K562 (cell line): ENCODE measurements around the gene BCAS4. TPM values are rescaled to one million over a fixed set of nuclear protein-coding genes. Genes with fewer than 3 reads are reported as not detected.

ENCODE experiments used
- ATAC-seq: fragments of 200-7000 bp; cut with Tn5 transposase; 3 replicates; pipeline ENCODE4 v1.9.1; 2020; ENCODE audit warnings: moderate library complexity
- BruUV-seq: library from RNA; stranded (reverse); fragments of 400-500 nt; replicated peaks from 2 replicates; lab custom pipeline; 2021; lab: Mats Ljungman, UMichigan
- CTCF ChIA-PET: fragments of 300-600 bp; formaldehyde crosslinking; extraction: SDS; loops from one replicate; lab custom pipeline; 2021; ENCODE audit warnings: low intra/inter-chr PET ratio; lab: Yijun Ruan, JAX
- POLR2A ChIA-PET: fragments of 300-600, 350-650 bp; sonication (Branson Sonifier 250); formaldehyde crosslinking; extraction: SDS; loops from one replicate; lab custom pipeline; 2021; ENCODE audit warnings: antibody characterized with exemption, inconsistent platforms; lab: Yijun Ruan, JAX
- DNase-seq, 4 experiments: peaks; one replicate each; pipeline versions ENCODE4 v3.0.0 to v3.0.0-alpha.2; 2011 to 2018; ENCODE audit warnings: low spot score in 3 of 4, mixed read lengths in 3 of 4; ENCODE audit errors: extremely low read depth in 1 of 4
- FAIRE-seq: peaks from 2 replicates; lab custom pipeline; 2011; peaks lifted over from hg19 to GRCh38; lab: Jason Lieb, UNC
- H2AFZ ChIP-seq: 2 replicates; pipeline ENCODE4 v1.6.0; 2011; ENCODE audit warnings: low read depth, low read length, control low read depth, inconsistent platforms
- H3K27ac ChIP-seq: fragments of 200-600 bp; 3 replicates; pipeline ENCODE4 v1.8.0; 2011; ENCODE audit warnings: low read depth, mild to moderate bottlenecking, control low read depth, inconsistent platforms, low read length, moderate library complexity, mixed read lengths; ENCODE audit errors: extremely low read depth
- H3K27me3 ChIP-seq, 2 experiments: fragments of 300-600 bp in 1 of 2; 2 replicates in 1 of 2; 3 replicates in 1 of 2; pipeline versions ENCODE4 v1.6.0 to v1.8.0; 2011; ENCODE audit warnings: inconsistent platforms in 2 of 2, low read length in 2 of 2, mild to moderate bottlenecking in 1 of 2, mixed read lengths in 1 of 2, moderate library complexity in 1 of 2; ENCODE audit not compliant: control insufficient read depth in 2 of 2, insufficient read depth in 2 of 2
- H3K36me3 ChIP-seq: fragments of 300-600 bp; 3 replicates; pipeline ENCODE4 v1.8.0; 2011; ENCODE audit warnings: mild to moderate bottlenecking, low read length, inconsistent platforms; ENCODE audit not compliant: control insufficient read depth, insufficient read depth
- H3K4me1 ChIP-seq, 2 experiments: fragments of 200-600 bp in 1 of 2; replicated peaks in 1 of 2; 2 replicates in 1 of 2; 3 replicates in 1 of 2; pipeline versions ENCODE4 v1.5.1 to v1.8.0; 2011; ENCODE audit warnings: inconsistent platforms in 2 of 2, low read length in 2 of 2, mild to moderate bottlenecking in 1 of 2, mixed read lengths in 1 of 2, moderate library complexity in 1 of 2; ENCODE audit not compliant: control insufficient read depth in 2 of 2, insufficient read depth in 2 of 2
- H3K4me2 ChIP-seq: 2 replicates; pipeline ENCODE4 v1.6.1; 2011; ENCODE audit warnings: low read length, control low read depth, inconsistent platforms, mixed read lengths; ENCODE audit not compliant: insufficient read depth
- H3K4me3 ChIP-seq: fragments of 200-600 bp; sonication (generic), shearing (Covaris generic); 2 replicates; pipeline ENCODE4 v1.5.1; 2016; ENCODE audit warnings: control low read depth, inconsistent platforms
- H3K79me2 ChIP-seq: fragments of 200-600 bp; 3 replicates; pipeline ENCODE4 v1.8.0; 2011; ENCODE audit warnings: low read length, inconsistent platforms; ENCODE audit not compliant: control insufficient read depth, insufficient read depth
- H3K9ac ChIP-seq, 2 experiments: 2 replicates each; pipeline versions ENCODE4 v1.6.0 to v1.6.1; 2011; ENCODE audit warnings: low read depth in 2 of 2, low read length in 2 of 2, control low read depth in 1 of 2, inconsistent platforms in 1 of 2, mild to moderate bottlenecking in 1 of 2, mixed read lengths in 1 of 2; ENCODE audit not compliant: insufficient read depth in 1 of 2
- H3K9me1 ChIP-seq: one replicate; pipeline ENCODE4 v1.6.0; 2011; ENCODE audit warnings: inconsistent platforms, mild to moderate bottlenecking, low read length, moderate library complexity; ENCODE audit not compliant: control insufficient read depth, insufficient read depth
- H3K9me3 ChIP-seq: replicated peaks from 2 replicates; pipeline ENCODE4 v1.5.1; 2011; ENCODE audit warnings: low read depth, low read length, inconsistent platforms; ENCODE audit not compliant: control insufficient read depth, insufficient read depth
- H4K20me1 ChIP-seq: replicated peaks from 2 replicates; pipeline ENCODE4 v1.6.1; 2011; ENCODE audit warnings: low read length, inconsistent platforms, mixed read lengths; ENCODE audit not compliant: control insufficient read depth, insufficient read depth
- CEBPG ChIP-seq, 3 experiments: fragments of 200-800 bp in 1 of 3; sonication (Bioruptor generic) in 1 of 3; sonication (generic) in 1 of 3; formaldehyde crosslinking in 1 of 3; IDR thresholded peaks in 2 of 3; conservative IDR thresholded peaks in 1 of 3; 2 replicates each; pipeline versions ENCODE4 v1.6.1 to v1.8.0; 2016 to 2022; ENCODE audit warnings: missing compliant biosample characterization in 2 of 3, missing genetic modification characterization in 2 of 3, mild to moderate bottlenecking in 1 of 3, missing genetic modification reagents in 1 of 3
- ETV5 ChIP-seq: sonication (generic); formaldehyde crosslinking; IDR thresholded peaks from 2 replicates; pipeline ENCODE4 v1.4.0; 2020; ENCODE audit warnings: low read depth, mild to moderate bottlenecking, missing genetic modification reagents
- HDAC6 ChIP-seq: IDR thresholded peaks from 2 replicates; pipeline ENCODE4 v1.6.1; 2012; ENCODE audit warnings: low read depth, mild to moderate bottlenecking, control low read depth, inconsistent platforms, low read length, moderate library complexity
- HSF4 ChIP-seq: fragments of 250-450 bp; sonication (Bioruptor Pico); IDR thresholded peaks from 2 replicates; pipeline ENCODE4 v2.1.2; 2022; ENCODE audit warnings: mild to moderate bottlenecking, moderate library complexity, borderline replicate concordance
- KDM5B ChIP-seq: fragments of 200-600 bp; sonication (generic); IDR thresholded peaks from 2 replicates; pipeline ENCODE4 v1.6.1; 2012; ENCODE audit warnings: low read depth, mild to moderate bottlenecking, moderate library complexity, low read length, control low read depth, inconsistent platforms; ENCODE audit not compliant: insufficient replicate concordance
- ZBTB17 ChIP-seq: fragments of 450-650 bp; formaldehyde crosslinking; IDR thresholded peaks from 2 replicates; pipeline ENCODE4 v1.4.0; 2020; ENCODE audit warnings: mild to moderate bottlenecking
- ZNF586 ChIP-seq: fragments of 450-650 bp; formaldehyde crosslinking; conservative IDR thresholded peaks from 2 replicates; pipeline ENCODE4 v1.4.0; 2020; ENCODE audit warnings: mild to moderate bottlenecking, moderate library complexity
- WGBS: fragments of 100-300 bp; shearing (Covaris generic); methylation state at CpG from one replicate; pipeline ENCODE4 v1.1.6; 2016; ENCODE audit warnings: low coverage, mixed read lengths; ENCODE audit not compliant: insufficient coverage; ENCODE audit errors: missing lambda C conversion rate; 5-methylcytosine and 5-hydroxymethylcytosine counted together
- in situ Hi-C: fragments of 300-500 bp; cut with MboI; formaldehyde crosslinking; loops from 4 replicates; pipeline ENCODE4 v1.15.0; 2018; ENCODE audit warnings: inconsistent platforms, mixed read lengths
- intact Hi-C: fragments of 100-400 bp; cut with micrococcal nuclease; formaldehyde crosslinking; loops from 2 replicates; pipeline ENCODE4 v1.14.2; 2022
- polyA plus RNA-seq, 8 experiments: library from polyadenylated mRNA; depleted of rRNA in 4 of 8; stranded (reverse) in 5 of 8; unstranded in 3 of 8; fragments of >200 nt; fragmentation: Nextera tagmentation in 2 of 8; fragmentation: Illumina TruSeq in 1 of 8; extraction: Ambion mirVana in 2 of 8; extraction: Trizol in 1 of 8; gene quantifications; 2 replicates each; pipeline versions ENCODE4 v1.2.1 to v1.2.3, GENCODE V29; 2011 to 2014; ENCODE audit warnings: inconsistent platforms in 1 of 8, missing spikeins in 1 of 8
- total RNA-seq, 7 experiments: library from RNA; depleted of rRNA in 6 of 7; stranded (reverse); fragments of >200 nt in 6 of 7; fragmentation: Illumina TruSeq in 2 of 7; extraction: Trizol in 2 of 7; gene quantifications; 2 replicates each; pipeline versions ENCODE4 v1.2.1 to v1.2.3, GENCODE V29; 2011 to 2021; ENCODE audit warnings: low replicate concordance in 1 of 7
- TF ChIP-seq, protein P1 (sequence below): sonication (generic); formaldehyde crosslinking; IDR thresholded peaks from 2 replicates; pipeline ENCODE4 v1.9.0; 2022; ENCODE audit warnings: mild to moderate bottlenecking, missing genetic modification reagents

BCAS4 gene
- total and polyA plus RNA-seq, 9 of the 15 experiments (the other 6 are each of a cell fraction or from before 2014, with no cell fraction given), result 0.15 to 2.3 (median 0.47) TPM

DNA sequence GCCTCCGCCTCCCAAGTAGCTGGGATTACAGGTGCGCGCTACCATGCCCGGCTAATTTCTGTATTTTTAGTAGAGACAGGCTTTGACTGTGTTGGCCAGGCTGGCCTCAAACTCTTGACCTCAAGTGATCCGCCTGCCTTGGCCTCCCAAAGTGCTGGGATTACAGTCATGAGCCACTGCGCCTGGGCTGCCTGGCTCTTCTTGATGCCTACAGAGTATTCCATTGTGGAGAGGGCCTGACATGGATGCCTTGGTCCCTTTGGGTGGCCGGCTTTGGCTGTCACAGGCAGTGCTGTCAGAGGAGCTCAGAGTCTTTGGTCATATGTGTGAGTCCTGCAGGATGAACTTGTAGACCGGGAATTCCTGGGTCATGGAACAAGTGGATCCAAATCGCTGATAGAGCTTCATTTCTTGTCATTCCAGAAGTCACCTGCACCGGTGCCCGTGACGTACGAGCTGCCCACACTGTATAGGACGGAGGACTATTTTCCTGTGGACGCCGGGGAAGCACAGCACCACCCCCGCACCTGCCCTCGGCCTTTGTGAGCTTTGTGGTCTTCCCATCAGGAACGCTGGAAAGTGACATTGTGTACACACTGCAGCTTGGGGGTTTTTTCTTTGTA, 81.3 kb downstream of the BCAS4 start:
- Histone ChIP-seq H3K79me2 (no peaks in the 10 kb centered on the region), H3K4me1 (peaks cover 0 to 2% of the 10 kb centered on the region in 2 experiments; a peak in 2 of 5 replicates), H3K4me3 (no peak overlapping the region), H4K20me1 (0 out of 2 replicates have a peak, but pooled peaks cover 4% of the 10 kb centered on the region), H3K27ac (no peak overlapping the region), H3K9me3 (no peaks in the 10 kb centered on the region), H3K9ac (no peak overlapping the region), H3K4me2 (no peak overlapping the region), H3K9me1 (no peaks in the 10 kb centered on the region), H3K27me3 (no peaks in the 10 kb centered on the region; a peak in 1 of 5 replicates), H3K36me3 (no peaks in the 10 kb centered on the region), H2AFZ (no peak overlapping the region)
- TF ChIP-seq HSF4, result no peak
- TF ChIP-seq, protein P1, sequence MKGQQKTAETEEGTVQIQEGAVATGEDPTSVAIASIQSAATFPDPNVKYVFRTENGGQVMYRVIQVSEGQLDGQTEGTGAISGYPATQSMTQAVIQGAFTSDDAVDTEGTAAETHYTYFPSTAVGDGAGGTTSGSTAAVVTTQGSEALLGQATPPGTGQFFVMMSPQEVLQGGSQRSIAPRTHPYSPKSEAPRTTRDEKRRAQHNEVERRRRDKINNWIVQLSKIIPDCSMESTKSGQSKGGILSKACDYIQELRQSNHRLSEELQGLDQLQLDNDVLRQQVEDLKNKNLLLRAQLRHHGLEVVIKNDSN, result 0 out of 2 replicates have a peak, but pooled peaks have one; percentile 21
- ChIA-PET POLR2A (interaction anchor here (0.6 to 1.1 kb wide), 2 partner anchors 10 to 14 kb away, joined by 3 to 4 read pairs; no protein-coding TSS in a partner anchor), CTCF (no interaction called here)
- intact Hi-C loops, result no loop called here
- WGBS, result 41% methylated on average over 19 of the region's 19 CpGs
- no peak for DNase-seq
- no TSS peak for BruUV-seq
- no peak for FAIRE-seq
- in situ Hi-C loops, result no loop called here
- no peak for ATAC-seq

DNA sequence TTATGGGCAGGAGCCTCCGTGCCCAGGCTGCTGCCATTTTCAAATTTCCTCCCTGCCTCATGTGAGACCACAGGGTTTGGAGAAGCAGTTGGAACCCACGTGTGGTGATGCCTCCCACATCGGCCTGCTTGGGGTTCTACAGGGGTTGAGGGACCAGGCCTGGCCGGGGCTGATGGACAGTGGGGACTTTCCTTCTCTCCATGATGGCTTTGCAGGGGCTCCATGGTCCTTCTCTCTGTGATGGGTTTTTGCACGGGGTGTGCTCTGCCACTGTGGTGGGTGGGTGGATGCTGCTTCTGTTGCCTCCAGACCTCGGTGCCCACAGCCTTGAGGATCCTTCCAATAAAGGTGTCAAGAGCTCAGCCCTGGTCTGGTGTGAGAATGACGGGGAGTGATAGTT, 82.0 kb downstream of the BCAS4 start:
- ATAC-seq (no peak), DNase-seq (no peak), FAIRE-seq (no peak)
- POLR2A ChIA-PET, result interaction anchor here (0.6 to 1.1 kb wide), 3 partner anchors 11 to 100 kb away, joined by 3 to 4 read pairs (median 3); no protein-coding TSS in a partner anchor
- Histone ChIP-seq H3K79me2 (no peaks in the 10 kb centered on the region), H3K4me3 (no peak overlapping the region), H3K9ac (no peak overlapping the region), H3K9me1 (no peaks in the 10 kb centered on the region), H3K27ac (no peak overlapping the region), H3K27me3 (no peaks in the 10 kb centered on the region; a peak in 1 of 5 replicates), H2AFZ (no peak overlapping the region), H3K4me1 (peaks cover 2 to 6% of the 10 kb centered on the region in 2 experiments; a peak in 4 of 5 replicates), H3K9me3 (no peaks in the 10 kb centered on the region), H3K4me2 (no peak overlapping the region), H3K36me3 (no peaks in the 10 kb centered on the region), H4K20me1 (0 out of 2 replicates have a peak, but pooled peaks cover 4% of the 10 kb centered on the region)
- no TSS peak for BruUV-seq
- TF ChIP-seq ZBTB17 (CRISPR knock-in tag) (no peak), HDAC6 (no peak), ETV5 (CRISPR knock-in tag) (no peak), ZNF586 (CRISPR knock-in tag) (no peak), KDM5B (no peak), CEBPG (CRISPR knock-in tag; IDR thresholded peaks at IDR 0.05) (no peak), CEBPG (tag; conservative IDR thresholded peaks at IDR 0.05 in 1 of 2, IDR thresholded peaks at IDR 0.05 in 1 of 2) (no peak)
- in situ Hi-C loops (no loop called here), intact Hi-C loops (no loop called here)
- WGBS, result 26% methylated on average over 7 of the region's 7 CpGs
- CTCF ChIA-PET, result no interaction called here
